Gastroesophageal sphincter (tissue), 4 donors: ENCODE measurements around the gene TRAM2. TPM values are rescaled to one million over a fixed set of nuclear protein-coding genes. Genes with fewer than 3 reads are reported as not detected.

ENCODE experiments used
- ATAC-seq: fragments of 150-250 bp; one replicate; pipeline ENCODE4 v1.9.1; 2016; ENCODE audit warnings: mild to moderate bottlenecking, moderate library complexity
- H3K27ac ChIP-seq, 4 donors: fragments of 200-600 bp; sonication (generic) in 3 of 4; 1 replicate in 3 of 4; 2 replicates in 1 of 4; pipeline ENCODE4 v1.5.1; 2016 to 2019
- H3K27me3 ChIP-seq: fragments of 200-600 bp; sonication (generic); one replicate; pipeline ENCODE4 v1.5.1; 2019
- H3K36me3 ChIP-seq, 2 donors: fragments of 200-600 bp; sonication (generic); one replicate each; pipeline ENCODE4 v1.5.1; 2019; ENCODE audit warnings: control low read depth in 1 of 2
- H3K4me1 ChIP-seq, 3 donors: fragments of 200-600 bp; sonication (generic); 1 replicate in 2 of 3; 2 replicates in 1 of 3; pipeline ENCODE4 v1.5.1; 2016 to 2019; ENCODE audit warnings: control low read depth in 2 of 3
- H3K4me3 ChIP-seq, 2 donors: fragments of 200-600 bp; sonication (generic); one replicate each; pipeline ENCODE4 v1.5.1; 2019; ENCODE audit warnings: mild to moderate bottlenecking in 1 of 2, moderate library complexity in 1 of 2
- H3K9me3 ChIP-seq, 3 donors: fragments of 200-600 bp; sonication (generic); one replicate each; pipeline ENCODE4 v1.5.1; 2017 to 2019; ENCODE audit warnings: control low read depth in 2 of 3
- CTCF ChIP-seq, 4 experiments: fragments of 200-600 bp in 2 of 4; fragments of 450-650 bp in 2 of 4; sonication (generic) in 1 of 4; IDR thresholded peaks; one replicate each; pipeline ENCODE4 v1.5.1; 2017 to 2019; ENCODE audit warnings: antibody characterized with exemption in 4 of 4, mild to moderate bottlenecking in 2 of 4, moderate library complexity in 2 of 4
- EP300 ChIP-seq: sonication (generic); formaldehyde crosslinking; IDR thresholded peaks from one replicate; pipeline ENCODE4 v1.6.1; 2017; ENCODE audit warnings: antibody characterized with exemption, mild to moderate bottlenecking
- POLR2A ChIP-seq, 2 donors: fragments of 450-650 bp; IDR thresholded peaks; one replicate each; pipeline ENCODE4 v1.6.1; 2017; ENCODE audit warnings: antibody characterized with exemption in 2 of 2, mild to moderate bottlenecking in 2 of 2, moderate library complexity in 1 of 2
- POLR2AphosphoS5 ChIP-seq: sonication (generic); formaldehyde crosslinking; IDR thresholded peaks from one replicate; pipeline ENCODE4 v1.6.1; 2017; ENCODE audit warnings: antibody characterized with exemption
- WGBS, 2 donors: methylation state at CpG; one replicate each; pipeline ENCODE4 v1.1.5; 2018; ENCODE audit warnings: low coverage in 1 of 2; 5-methylcytosine and 5-hydroxymethylcytosine counted together
- total RNA-seq, 4 donors: library from RNA; depleted of rRNA; stranded (reverse); fragments of >200 nt; gene quantifications; one replicate each; pipeline ENCODE4 v1.1.0, GENCODE V29; 2016

The TRAM2 gene
- total RNA-seq, 4 donors from 2014 or later: 16.7 to 34.2 (median 25.0) TPM

- no peaks in the 10 kb centered on the region for H3K9me3 ChIP-seq
- H3K36me3 ChIP-seq: no peaks in the 10 kb centered on the region
- 44 to 66% methylated on average over 2 to 3 of the region's 5 CpGs for WGBS, 2 donors
- peak; percentile 59 for ATAC-seq
- peak in 1 of 4 experiments; percentile 15 for TF ChIP-seq CTCF (IDR thresholded peaks at IDR 0.05)
- TF ChIP-seq EP300: no peak
- no peak overlapping the region for H3K4me3 ChIP-seq
- no peak overlapping the region for H3K27ac ChIP-seq
- H3K27me3 ChIP-seq: no peaks in the 10 kb centered on the region
- H3K4me1 ChIP-seq: peaks cover 6 to 25% (median 20%) of the 10 kb centered on the region in 3 donors
These were observed 13.5 kb upstream of the TRAM2 start for GRCh38 chr6:52590152-52590891.

- Histone ChIP-seq H3K9me3 (no peaks in the 10 kb centered on the region), H3K27me3 (no peaks in the 10 kb centered on the region), H3K4me1 (peaks cover 0 to 10% (median 7%) of the 10 kb centered on the region in 3 donors), H3K4me3 (no peak overlapping the region), H3K36me3 (no peaks in the 10 kb centered on the region), H3K27ac (no peak overlapping the region)
- no peak for TF ChIP-seq POLR2AphosphoS5
- TF ChIP-seq CTCF (IDR thresholded peaks at IDR 0.05): no peak
- no peak for TF ChIP-seq POLR2A (IDR thresholded peaks at IDR 0.05)
- no peak for TF ChIP-seq EP300
- no peak for ATAC-seq
- WGBS, 2 donors: 50 to 86% methylated on average over 1 of the region's 1 CpG
These were observed 11.8 kb upstream of the TRAM2 start for GRCh38 chr6:52588710-52589091.

DNA sequence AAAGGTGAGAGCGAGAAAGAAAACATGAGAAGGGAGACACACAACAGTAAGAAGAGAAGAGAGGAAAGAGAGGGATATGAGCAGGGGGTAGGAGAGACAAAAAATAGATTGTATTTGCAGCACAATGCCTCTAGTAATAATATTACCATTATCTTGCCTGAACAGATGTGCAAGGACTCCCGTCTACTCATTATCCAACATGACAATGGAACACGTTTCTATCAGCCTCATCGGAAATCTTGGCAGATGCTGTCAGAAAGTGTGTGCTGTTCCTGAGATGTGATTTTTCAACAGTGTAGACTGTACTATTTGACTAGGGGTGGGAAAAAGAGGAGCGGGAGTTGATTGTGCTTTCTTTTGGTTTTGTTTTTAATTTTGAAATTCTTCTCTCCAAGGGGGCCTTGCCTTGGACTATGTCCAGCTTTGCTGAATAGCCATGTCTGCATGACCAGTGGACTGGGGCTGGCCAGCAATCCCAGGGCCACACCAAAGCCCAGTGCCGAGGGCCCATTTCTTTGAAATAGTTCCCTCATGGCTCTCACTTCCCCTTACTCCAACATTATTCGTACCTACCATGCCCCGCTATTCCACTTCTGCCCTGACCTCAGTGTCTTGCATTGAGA, 11.3 kb upstream of the TRAM2 start:
- TF ChIP-seq POLR2A (IDR thresholded peaks at IDR 0.05): no peak
- no peak for TF ChIP-seq POLR2AphosphoS5
- TF ChIP-seq CTCF (IDR thresholded peaks at IDR 0.05): no peak
- no peak for TF ChIP-seq EP300
- no peak for ATAC-seq
- H3K27ac ChIP-seq: no peak overlapping the region
- WGBS, 2 donors: 72 to 74% methylated on average over 7 to 8 of the region's 8 CpGs
- no peaks in the 10 kb centered on the region for H3K36me3 ChIP-seq
- H3K27me3 ChIP-seq: no peaks in the 10 kb centered on the region
- no peak overlapping the region for H3K4me3 ChIP-seq
- peaks cover 0 to 10% (median 7%) of the 10 kb centered on the region in 3 donors for H3K4me1 ChIP-seq
- H3K9me3 ChIP-seq: no peaks in the 10 kb centered on the region

DNA sequence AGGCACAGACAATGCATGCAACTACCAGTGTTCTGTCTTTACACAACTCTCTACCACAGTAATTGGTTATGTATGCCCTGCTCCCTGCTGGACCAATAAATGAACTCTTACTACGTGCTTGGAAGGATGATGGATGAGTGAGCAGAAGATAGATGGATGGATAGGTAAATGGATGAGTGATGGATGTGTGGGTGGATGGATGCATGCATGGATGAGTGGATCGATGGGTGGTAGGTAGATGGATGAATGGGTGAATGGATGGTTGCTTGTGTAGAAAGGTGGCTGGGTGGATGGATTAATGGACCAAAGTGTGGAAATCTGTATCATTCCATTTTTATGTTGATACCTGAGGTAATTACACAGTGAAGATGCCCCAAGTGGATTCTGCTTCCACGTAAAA, 10.1 kb upstream of the TRAM2 start:
- Histone ChIP-seq H3K27me3 (no peaks in the 10 kb centered on the region), H3K36me3 (peaks cover 0 to 11% of the 10 kb centered on the region in 2 donors), H3K4me1 (peaks cover 0 to 10% (median 7%) of the 10 kb centered on the region in 3 donors), H3K9me3 (no peaks in the 10 kb centered on the region), H3K27ac (no peak overlapping the region), H3K4me3 (no peak overlapping the region)
- TF ChIP-seq CTCF (IDR thresholded peaks at IDR 0.05) (no peak), POLR2A (IDR thresholded peaks at IDR 0.05) (no peak), POLR2AphosphoS5 (no peak)
- 91 to 100% methylated on average over 1 to 3 of the region's 3 CpGs for WGBS, 2 donors
- ATAC-seq: no peak

DNA sequence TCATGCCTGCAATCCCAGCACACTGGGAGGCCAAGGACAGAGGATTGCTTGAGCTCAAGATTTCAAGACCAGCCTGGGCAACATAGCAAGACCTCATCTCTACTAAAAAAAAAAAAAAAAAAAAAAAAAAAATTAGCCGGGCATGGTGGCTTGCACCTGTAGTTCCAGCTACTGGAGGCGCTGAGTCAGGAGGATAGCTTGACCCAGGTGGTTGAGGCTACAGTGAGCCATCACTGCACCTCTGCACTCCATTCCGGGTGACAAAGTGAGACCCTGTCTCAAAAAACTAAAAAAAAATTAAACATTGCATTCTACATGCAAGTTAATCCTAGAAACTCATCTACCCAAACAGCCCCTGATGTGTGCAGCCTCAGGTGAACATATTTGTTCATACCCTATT, 7.3 kb upstream of the TRAM2 start:
- no peak for ATAC-seq

More for the DNA sequence above, 7.3 kb upstream of the TRAM2 start:
- Histone ChIP-seq H3K4me3 (no peak overlapping the region), H3K9me3 (no peaks in the 10 kb centered on the region), H3K36me3 (peaks cover 0 to 12% of the 10 kb centered on the region in 2 donors), H3K4me1 (no peaks in the 10 kb centered on the region), H3K27me3 (no peaks in the 10 kb centered on the region), H3K27ac (no peak overlapping the region)
- TF ChIP-seq CTCF (IDR thresholded peaks at IDR 0.05) (no peak), POLR2AphosphoS5 (no peak), POLR2A (IDR thresholded peaks at IDR 0.05) (no peak), EP300 (no peak)
- 89% methylated on average over 3 of the region's 3 CpGs; no CpG with 5 or more reads in 1 of the 2 donors for WGBS, 2 donors
